ENCODE results near the gene EVI2A.

Gene EVI2A

DNA sequence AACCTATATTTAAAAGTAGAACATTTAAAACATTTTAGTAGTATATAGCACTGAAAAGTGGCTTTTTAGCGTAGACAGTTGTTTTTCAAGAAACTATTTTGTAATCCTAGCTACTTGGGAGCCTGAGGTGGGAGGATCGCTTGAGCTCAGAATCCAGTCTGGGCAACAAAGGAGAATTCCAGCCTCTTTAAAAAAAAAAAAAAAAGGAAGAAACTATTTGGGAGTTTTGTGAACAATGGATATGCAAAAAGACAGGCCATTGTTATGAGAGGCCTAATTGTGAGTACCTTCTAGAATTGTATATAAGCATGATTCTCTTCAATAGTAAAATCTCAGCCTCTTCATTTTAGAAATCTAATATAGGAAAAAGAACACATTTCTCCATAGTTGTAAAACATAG, 42.0 kb downstream of the EVI2A start:
- DNase-seq (ENCODE audit: low read depth in 2 of 3, low spot score in 2 of 3) = no peak

DNA sequence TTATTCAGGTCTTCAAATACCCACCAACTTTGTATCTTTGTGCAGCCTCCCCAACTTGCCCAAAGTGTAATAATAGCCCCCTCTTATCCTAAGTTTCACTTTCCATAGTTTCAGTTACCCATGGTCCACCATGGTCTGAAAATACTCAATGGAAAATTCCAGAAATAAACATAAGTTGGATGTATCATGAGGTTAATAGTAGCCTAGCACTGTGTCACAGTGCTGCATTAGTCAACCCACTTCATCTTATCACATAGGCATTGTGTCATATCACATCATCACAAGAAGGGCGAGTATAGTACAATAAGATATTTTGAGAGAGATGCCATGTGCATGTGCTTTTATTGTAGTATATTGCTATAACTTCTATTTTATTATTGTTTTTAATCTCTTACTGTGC, 46.3 kb downstream of the EVI2A start:
- no peak for DNase-seq (ENCODE audit: low read depth in 2 of 3, low spot score in 2 of 3)

DNA sequence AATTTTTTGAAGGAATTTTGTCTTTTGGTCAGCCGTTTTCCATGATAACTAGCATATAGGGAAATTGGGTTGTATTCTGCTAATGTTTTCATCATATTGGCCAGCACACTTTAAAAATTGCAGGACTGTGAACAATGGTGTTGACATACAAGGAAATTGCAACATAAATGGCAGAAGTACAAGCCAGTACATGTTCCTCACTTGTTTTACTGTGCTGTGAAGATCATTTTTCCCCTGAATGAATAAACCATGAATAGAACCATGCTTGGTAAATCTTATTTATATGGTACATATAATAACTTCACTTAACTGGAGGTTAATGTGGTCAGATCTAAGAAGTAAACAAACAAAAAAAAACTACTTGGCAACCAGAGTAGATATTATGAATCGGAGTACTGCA, 47.2 kb downstream of the EVI2A start:
- DNase-seq (ENCODE audit: low read depth in 2 of 3, low spot score in 2 of 3) = no peak

DNA sequence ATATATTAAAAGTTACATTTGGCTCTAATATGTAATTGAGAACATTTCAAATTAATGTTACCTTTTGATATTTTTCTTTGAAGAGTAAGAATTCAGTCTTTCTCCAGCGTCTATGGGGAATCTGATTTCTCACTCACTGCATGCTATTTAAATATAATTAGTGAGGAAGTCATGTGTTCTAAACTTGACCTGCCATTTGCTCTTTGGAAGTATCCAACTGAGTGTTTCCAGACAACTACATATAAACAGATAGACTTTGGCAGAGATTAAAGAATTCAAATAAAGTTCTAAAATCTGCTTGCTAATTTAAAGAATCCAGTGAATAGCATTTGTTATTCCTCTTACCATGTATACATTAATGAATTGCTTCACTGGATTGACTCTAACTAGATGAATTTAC, 47.9 kb downstream of the EVI2A start:
- no peak for DNase-seq (ENCODE audit: low read depth in 2 of 3, low spot score in 2 of 3)

DNA sequence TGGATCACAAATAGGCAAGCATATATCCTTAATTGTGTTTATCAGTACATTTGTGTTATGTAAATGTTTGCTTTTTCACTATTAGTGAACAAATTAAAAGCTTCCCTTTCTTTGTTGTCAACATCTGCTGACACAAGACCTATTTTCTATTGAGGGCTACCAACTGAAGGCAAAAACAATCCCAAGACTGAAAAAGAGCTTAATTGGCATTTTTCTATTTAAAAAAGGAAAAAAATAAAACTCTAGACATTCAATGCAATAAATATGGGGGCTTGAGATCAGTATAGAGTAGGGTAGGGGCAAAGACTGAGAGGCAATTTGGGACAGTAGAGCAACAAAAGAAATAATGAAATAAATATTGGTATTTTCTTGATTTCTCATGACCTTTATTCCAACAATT, 48.6 kb downstream of the EVI2A start:
- DNase-seq (ENCODE audit: low read depth in 2 of 3, low spot score in 2 of 3) = no peak

DNA sequence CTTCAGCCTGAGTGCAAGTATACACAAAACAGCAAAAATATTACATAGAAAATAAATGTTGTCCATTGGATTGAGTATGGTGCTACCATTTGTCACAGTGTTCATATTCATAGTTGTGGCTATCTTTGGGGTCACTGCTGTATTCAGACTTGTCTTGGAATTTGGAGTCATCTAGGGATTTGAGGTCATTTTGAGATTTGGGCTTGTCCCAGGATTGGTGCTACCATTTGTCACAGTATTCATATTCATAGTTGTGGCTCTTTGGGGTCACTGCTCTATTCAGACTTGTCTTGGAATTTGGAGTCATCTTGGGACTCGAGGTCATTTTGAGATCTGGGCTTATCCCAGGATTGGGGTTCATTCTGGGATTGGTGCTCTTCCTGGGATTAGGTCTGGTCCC, 49.2 kb downstream of the EVI2A start:
- DNase-seq (ENCODE audit: low read depth in 2 of 3, low spot score in 2 of 3) = no peak

DNA sequence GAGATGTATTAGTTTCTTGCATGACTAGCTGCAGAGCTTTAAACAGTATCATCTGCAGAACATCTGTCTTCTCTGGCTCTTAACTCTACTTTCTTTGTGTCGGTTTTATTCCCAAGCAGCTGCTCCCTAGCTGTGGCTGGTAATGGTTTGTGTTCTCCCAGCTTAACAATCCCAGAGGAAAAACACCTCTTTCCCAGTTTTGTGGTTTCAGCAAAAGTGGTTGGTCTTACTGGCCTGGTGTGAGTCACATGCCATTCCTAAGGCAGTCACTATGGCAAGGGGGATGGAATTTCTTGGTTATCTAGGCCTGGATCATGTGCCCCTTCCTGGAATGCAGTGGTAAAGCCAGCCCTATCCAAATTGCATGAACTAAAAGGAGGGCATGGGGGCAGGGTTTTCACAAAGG, 51.8 kb downstream of the EVI2A start:
- no peak for DNase-seq (ENCODE audit: low read depth in 2 of 3, low spot score in 2 of 3)

DNA sequence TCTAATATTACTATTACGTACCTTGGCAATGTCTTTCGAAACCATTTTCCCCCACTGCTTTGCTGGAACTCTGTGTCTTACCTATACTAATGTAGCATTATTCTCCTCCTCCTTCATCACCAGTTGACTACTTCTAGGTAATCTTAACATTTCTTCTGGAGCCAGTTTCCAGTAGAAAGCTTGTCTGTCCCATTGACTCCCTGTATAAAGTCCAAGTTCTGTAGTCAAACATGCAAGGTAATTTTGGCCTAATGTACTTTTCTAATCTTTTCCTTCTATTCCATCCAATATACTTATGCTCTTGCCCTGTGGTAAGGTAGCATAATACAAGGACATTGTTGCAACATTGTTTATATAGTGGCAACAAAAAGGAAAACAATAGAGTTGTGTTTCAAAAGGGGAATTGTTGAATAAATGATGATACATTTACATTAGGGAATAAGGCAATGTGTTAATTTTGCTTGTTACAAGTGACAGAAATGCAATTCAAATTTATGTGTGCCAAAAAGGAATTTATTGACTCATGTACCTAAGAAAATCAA, 52.3 kb downstream of the EVI2A start:
- DNase-seq (ENCODE audit: low read depth in 2 of 3, low spot score in 2 of 3) = no peak

All from activated CD8-positive, alpha-beta memory T cell treated with anti-CD3 and anti-CD28 coated beads for 48 hours (primary cell).